ENCODE results near the gene KDELR1. TPM values are rescaled to one million over a fixed set of nuclear protein-coding genes. Genes with fewer than 3 reads are reported as not detected.
A peak's percentile ranks its signal among the peaks of the same experiment; 100 is the strongest.

The KDELR1 gene
- total and polyA plus RNA-seq, 2 donors from 2014 or later, result 169 to 204 TPM

GRCh38 chr19:48365602-48366001 is 25.7 kb downstream of the KDELR1 start:
- DNase-seq (peak in 1 of 5 donors; percentile 73), FAIRE-seq (no peak)
- Histone ChIP-seq H3K36me3 (ENCODE audit: control insufficient read depth in 2 of 3, insufficient read depth in 3 of 3, low read length in 3 of 3) (no peaks in the 10 kb centered on the region), H3K4me1 (ENCODE audit: control insufficient read depth in 2 of 3, insufficient read depth in 2 of 3, low read depth in 1 of 3, low read length in 3 of 3) (peaks cover 0 to 12% (median 5%) of the 10 kb centered on the region in 3 donors), H3K27ac (ENCODE audit: low read depth in 2 of 2, low read length in 2 of 2) (no peak overlapping the region), H3K9me3 (ENCODE audit: control insufficient read depth in 2 of 3, insufficient read depth in 1 of 3, low read length in 3 of 3) (no peaks in the 10 kb centered on the region), H3K27me3 (ENCODE audit: control insufficient read depth, insufficient read depth, low read length) (no peaks in the 10 kb centered on the region), H3K9ac (ENCODE audit: low read length in 3 of 3) (no peak overlapping the region), H3K4me3 (ENCODE audit: low read length in 3 of 3) (no peak overlapping the region)
- intact Hi-C loops (cut with DNase I), result no loop called here
- TF ChIP-seq CTCF (IDR thresholded peaks at IDR 0.05; ENCODE audit: borderline replicate concordance, extremely low read depth, insufficient read depth), result no peak

GRCh38 chr19:48364598-48365348 is 26.6 kb downstream of the KDELR1 start:
- DNase-seq, result peak in 1 of 5 donors; percentile 82
- no peaks in the 10 kb centered on the region for H3K9me3 ChIP-seq (ENCODE audit: control insufficient read depth in 2 of 3, insufficient read depth in 1 of 3, low read length in 3 of 3)
- peaks cover 0 to 12% (median 5%) of the 10 kb centered on the region in 3 donors for H3K4me1 ChIP-seq (ENCODE audit: control insufficient read depth in 2 of 3, insufficient read depth in 2 of 3, low read depth in 1 of 3, low read length in 3 of 3)
- TF ChIP-seq CTCF (IDR thresholded peaks at IDR 0.05; ENCODE audit: borderline replicate concordance, extremely low read depth, insufficient read depth), result no peak
- no peaks in the 10 kb centered on the region for H3K27me3 ChIP-seq (ENCODE audit: control insufficient read depth, insufficient read depth, low read length)
- FAIRE-seq, result no peak
- H3K36me3 ChIP-seq (ENCODE audit: control insufficient read depth in 2 of 3, insufficient read depth in 3 of 3, low read length in 3 of 3), result no peaks in the 10 kb centered on the region
- intact Hi-C loops (cut with DNase I), result no loop called here
- H3K27ac ChIP-seq (ENCODE audit: low read depth in 2 of 2, low read length in 2 of 2), result peak overlapping the region; percentile 33 to 94
- H3K4me3 ChIP-seq (ENCODE audit: low read length in 3 of 3), result peak overlapping the region in 1 of 3 donors; percentile 41
- peak overlapping the region in 2 of 3 donors; percentile 29 to 55 for H3K9ac ChIP-seq (ENCODE audit: low read length in 3 of 3)

- H3K4me3 ChIP-seq (ENCODE audit: low read length in 3 of 3), result peak within 1 kb of the TSS; percentile 45 to 90 (median 82)
These were observed 27.3 kb downstream of the KDELR1 start, which contains the start of the genes SYNGR4 and TMEM143 for GRCh38 chr19:48363810-48364597. TSS of gene SYNGR4 (plus strand) at chr19:48364367. CDS start at chr19:48365843, 1,476 bp downstream. TSS of gene TMEM143 (minus strand) at chr19:48363940. CDS start at chr19:48363920, 20 bp downstream.

More at GRCh38 chr19:48363810-48364597, 27.3 kb downstream of the KDELR1 start, which contains the start of the genes SYNGR4 and TMEM143:
- peak; percentile 100 for DNase-seq
- H3K36me3 ChIP-seq (ENCODE audit: control insufficient read depth in 2 of 3, insufficient read depth in 3 of 3, low read length in 3 of 3), result no peaks in the 10 kb centered on the region
- peak within 1 kb of the TSS; percentile 90 to 94 for H3K27ac ChIP-seq (ENCODE audit: low read depth in 2 of 2, low read length in 2 of 2)
- peak; percentile 95 for FAIRE-seq
- TF ChIP-seq CTCF (IDR thresholded peaks at IDR 0.05; ENCODE audit: borderline replicate concordance, extremely low read depth, insufficient read depth), result peak; percentile 2
- intact Hi-C loops (cut with DNase I), result no loop called here
- H3K9me3 ChIP-seq (ENCODE audit: control insufficient read depth in 2 of 3, insufficient read depth in 1 of 3, low read length in 3 of 3), result no peaks in the 10 kb centered on the region
- peaks cover 0 to 7% (median 5%) of the 10 kb centered on the region in 3 donors for H3K4me1 ChIP-seq (ENCODE audit: control insufficient read depth in 2 of 3, insufficient read depth in 2 of 3, low read depth in 1 of 3, low read length in 3 of 3)
- no peaks in the 10 kb centered on the region for H3K27me3 ChIP-seq (ENCODE audit: control insufficient read depth, insufficient read depth, low read length)
- peak within 1 kb of the TSS; percentile 34 to 97 (median 82) for H3K9ac ChIP-seq (ENCODE audit: low read length in 3 of 3)

All from kidney (tissue), 14 donors.